Measurements from ENCODE around the gene CCNDBP1. TPM values are rescaled to one million over a fixed set of nuclear protein-coding genes. Genes with fewer than 3 reads are reported as not detected.
"Not testable (repeated sequence)": the region's sequence is repeated elsewhere in the genome, so short reads cannot be mapped to it uniquely, and the experiment has no call there.

CCNDBP1 gene
- polyA plus RNA-seq, 3 donors: 37.7 to 75.7 (median 62.0) TPM

DNA sequence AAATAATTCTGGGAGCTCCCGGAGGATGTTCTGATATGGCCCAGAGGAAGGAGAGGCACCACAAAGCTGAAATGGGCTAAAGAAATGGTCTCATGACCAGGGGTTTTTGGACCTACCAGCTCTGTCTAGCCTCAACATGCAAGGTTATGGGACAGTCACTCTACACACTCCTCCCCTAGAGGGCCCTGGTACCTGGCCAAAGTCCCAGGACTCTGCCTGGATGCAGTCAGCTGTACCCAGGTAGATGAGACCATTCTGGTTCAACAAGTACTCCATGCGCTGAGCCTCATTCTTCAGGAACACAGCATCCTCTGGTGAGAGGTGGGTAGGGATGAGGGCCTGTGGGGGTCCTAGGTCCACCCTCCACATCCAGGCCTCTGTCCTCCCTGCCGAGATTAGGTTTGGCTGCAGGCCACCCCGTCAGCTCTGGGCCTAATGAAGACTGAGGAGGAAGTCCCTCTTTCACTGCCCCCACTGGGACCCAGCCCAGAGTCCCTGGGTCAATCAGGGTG, 26.1 kb downstream of the CCNDBP1 start:
- no peak overlapping the region for H3K27ac ChIP-seq (ENCODE audit: low read depth, low read length)
- 80 to 88% (median 81%) methylated on average over 4 of the region's 4 CpGs for WGBS, 3 donors

DNA sequence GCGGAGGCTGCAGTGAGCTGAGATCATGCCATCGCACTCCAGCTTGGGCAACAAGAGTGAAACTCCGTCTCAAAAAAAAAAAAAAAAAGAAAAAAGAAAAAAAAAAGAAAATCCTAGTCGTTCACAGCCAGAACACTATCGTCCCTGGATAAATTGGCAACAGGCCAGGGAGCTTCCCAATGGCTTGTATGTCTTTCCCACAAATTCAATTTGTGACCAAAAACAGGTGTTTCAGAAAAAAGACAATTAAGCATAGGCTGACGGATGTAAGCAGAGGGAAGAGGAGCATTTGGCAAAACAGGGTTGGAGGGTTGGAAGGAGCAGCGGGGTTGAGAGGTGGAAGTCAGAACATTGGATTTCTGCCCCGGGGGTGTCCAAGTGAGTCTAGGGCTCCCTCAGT, 27.1 kb downstream of the CCNDBP1 start:
- WGBS, 3 donors: 74 to 78% (median 77%) methylated on average over 8 of the region's 8 CpGs
- H3K27ac ChIP-seq (ENCODE audit: low read depth, low read length): no peak overlapping the region

DNA sequence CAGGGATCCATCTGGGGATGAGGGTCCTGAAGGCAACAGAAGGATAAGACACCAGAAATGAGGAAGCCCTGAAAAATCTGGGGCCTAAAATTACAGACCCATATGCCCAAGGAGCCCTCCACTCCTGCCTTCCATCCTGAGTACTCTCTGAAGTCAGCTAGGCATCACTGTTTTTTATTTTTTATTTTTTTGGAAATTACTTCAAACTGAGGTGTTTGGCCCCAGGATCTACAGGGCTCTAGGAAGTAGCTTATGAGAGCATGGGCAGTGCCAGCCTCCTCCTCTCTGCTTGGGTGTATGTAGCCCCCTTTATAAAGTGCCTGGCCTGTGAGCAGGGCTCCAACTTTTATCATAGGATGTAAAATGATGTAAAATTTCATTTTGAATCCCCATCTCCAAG, 27.7 kb downstream of the CCNDBP1 start:
- H3K27ac ChIP-seq (ENCODE audit: low read depth, low read length): no peak overlapping the region

DNA sequence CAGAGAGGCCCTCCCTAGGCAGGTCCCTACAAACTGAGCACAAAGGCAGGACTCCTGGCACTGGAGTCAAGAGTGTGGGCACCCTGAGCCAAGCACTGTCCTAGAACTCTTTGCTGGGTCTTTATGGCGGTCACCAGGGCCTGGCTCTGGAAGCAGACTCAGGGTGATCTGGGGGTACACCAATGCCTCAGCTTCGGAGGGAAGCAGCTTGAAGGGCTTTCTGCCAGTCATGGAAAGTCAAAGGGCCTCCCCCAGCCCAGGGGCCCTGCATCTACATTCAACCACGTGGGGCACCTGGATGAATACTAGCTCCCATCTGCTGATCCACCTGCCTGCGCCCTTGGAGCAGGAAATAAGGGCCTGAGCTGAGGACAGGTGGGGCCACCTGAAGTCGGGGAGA, 28.3 kb downstream of the CCNDBP1 start:
- 79 to 84% (median 83%) methylated on average over 5 of the region's 5 CpGs for WGBS, 3 donors
- H3K27ac ChIP-seq (ENCODE audit: low read depth, low read length): no peak overlapping the region

DNA sequence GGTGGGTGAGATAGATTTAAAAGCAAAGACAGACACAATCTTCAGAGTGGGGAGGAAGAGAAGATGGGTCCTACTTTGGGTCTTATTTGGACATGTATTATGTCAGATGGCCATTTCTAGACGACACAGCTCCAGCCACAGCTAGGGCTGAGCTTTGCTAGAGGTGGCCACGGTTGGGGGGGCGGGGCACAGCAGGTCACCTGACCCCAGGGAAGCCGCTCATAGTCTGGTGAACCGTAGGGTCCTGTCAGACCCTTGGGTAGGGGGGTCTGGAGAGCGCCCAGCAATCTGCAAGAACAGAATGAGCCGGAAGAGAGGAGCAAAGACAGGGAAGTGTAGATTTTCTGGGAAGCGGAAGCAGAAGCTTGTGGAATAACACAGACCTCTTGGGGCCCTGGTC, 29.0 kb downstream of the CCNDBP1 start:
- WGBS, 3 donors: 66 to 77% (median 70%) methylated on average over 8 of the region's 8 CpGs
- H3K27ac ChIP-seq (ENCODE audit: low read depth, low read length): no peak overlapping the region

DNA sequence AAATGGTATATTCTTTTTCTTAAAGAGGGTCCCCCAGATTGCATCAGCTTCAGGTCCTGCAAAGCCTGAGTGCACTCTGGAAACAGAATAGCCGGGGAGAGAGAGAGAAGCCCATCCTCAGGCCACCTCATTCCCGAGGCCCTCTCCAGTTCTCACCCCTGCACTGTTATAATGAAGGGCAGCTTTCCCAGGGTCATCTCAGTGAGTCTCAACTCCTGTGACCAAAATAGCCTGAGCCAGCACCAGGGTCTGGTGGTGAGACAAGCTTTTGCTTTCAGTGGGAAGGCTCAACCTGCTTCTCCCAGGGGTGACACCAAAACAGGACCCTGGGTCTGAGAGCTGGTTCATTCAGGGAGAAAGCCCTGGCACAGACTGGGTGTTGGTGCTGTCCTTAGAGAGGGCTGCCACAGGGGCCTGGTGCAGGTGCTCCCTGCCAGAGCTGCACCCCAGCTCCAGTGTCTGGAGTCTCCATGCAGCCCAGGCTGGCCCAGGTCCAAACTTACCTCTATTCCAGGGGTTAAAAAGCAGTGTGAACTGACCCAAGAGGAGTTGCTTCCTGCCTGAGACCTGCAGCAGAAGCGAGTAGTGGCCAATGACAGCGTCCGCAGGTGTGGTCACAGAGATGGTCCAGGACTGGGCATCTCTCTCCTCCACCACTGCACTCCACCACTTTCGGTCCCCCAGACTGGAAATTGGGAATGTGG, 29.5 kb downstream of the CCNDBP1 start:
- 79 to 89% (median 89%) methylated on average over 6 of the region's 6 CpGs for WGBS, 3 donors
- H3K27ac ChIP-seq (ENCODE audit: low read depth, low read length): no peak overlapping the region

DNA sequence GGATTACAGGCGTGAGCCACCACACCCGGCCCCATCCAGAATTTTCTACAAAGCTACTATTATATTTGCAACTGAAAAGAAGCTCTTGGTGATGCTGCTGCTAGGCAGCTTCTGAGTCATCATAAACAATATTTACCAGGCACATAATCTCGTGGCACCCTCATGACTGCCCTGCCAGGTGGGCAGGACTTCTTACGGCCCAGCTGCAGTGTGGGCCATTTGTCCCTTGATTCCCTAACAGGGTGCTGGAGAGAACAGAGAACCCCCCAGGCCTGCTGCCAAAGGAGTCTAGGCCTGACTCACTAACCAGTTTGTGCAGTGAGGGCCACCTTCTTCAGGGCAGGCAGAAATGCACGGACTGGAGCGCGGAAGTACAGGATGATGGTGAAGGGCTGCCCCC, 30.8 kb downstream of the CCNDBP1 start:
- WGBS, 3 donors: 81 to 90% (median 81%) methylated on average over 7 of the region's 7 CpGs
- no peak overlapping the region for H3K27ac ChIP-seq (ENCODE audit: low read depth, low read length)

DNA sequence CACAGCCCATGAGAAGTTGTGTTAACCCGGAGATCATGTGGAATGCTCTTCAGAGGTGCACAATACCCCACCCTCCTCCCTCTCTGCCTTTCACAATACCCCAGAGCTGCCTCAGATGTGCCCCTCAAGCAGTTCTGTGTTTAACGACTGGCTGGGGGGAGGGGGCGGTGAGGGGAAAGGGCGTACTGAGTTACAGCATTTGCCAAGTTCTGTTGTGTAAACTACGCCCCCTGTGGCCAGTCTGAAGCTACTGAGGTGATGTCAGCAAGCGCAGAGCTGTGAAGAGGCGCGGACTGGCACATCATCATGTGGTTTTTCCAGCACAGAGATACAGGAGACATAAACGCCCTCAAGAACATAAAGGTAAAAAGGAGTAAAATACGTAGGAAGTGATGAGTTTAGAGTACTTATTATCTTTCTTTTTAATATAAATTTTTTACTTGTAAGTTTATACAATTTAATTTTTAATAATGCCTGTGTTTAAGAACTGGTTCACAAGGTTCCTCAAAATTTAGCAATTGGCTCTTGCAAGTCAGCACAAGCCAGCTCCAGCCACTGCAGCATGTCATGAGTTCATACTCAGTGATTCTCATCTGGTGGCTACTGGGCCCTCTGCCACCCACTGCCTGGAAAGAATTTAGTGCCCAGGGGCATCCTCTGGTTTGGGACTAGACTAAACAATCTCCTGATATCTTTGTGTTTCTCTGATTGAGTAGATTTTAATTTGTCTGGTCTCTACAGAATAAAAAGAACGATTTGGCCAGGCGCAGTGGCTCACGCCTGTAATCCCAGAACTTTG, 33.9 kb downstream of the CCNDBP1 start:
- 46 to 54% (median 54%) methylated on average over 13 of the region's 13 CpGs for WGBS, 3 donors

DNA sequence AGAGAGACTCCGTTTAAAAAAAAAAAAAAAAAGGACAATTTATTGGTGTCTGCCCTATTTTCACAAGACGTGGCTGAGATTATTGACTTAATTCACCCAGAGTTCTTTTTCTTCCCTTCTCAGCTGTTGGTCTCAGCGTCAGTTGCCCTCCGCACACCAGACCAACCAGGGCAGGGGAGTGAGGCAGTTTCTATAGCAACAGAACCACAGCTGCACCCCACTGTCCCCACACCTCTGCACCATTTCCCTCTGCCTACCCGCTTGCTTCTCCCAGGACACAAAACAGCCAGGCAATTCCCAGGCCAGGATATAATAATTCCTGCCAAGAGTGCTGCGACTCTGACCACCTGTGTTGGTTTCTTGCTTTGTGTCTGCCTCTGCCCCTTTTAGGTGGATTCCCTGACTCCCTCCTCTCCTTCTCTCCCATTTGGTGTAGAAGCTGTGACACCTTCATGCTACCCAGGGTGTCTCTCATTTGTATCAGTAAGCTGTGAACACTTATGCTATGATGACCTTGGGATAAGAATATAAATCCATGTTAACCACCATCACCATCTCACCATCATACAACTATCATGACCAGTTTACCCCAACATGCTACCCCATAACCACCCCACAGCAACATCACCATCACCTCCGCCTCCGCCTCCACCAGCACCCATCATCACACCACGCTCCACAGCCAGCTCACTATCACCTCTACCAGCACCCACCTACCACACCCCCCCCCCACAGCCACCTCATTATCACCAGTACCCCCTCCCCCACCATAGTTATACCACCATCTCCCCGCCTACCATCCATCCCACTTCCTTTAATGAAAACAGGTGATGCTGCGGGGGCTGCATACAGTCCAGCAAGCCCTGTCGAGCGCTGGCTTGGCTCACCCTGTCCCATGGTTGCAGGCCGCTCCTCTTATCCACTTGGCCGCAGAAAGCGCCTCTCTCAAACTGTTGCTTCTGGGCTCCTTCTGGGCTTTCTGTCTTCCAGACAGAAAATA, 35.0 kb downstream of the CCNDBP1 start:
- H3K27ac ChIP-seq (ENCODE audit: low read depth, low read length): no peak overlapping the region
- 78 to 87% (median 82%) methylated on average over 16 of the region's 16 CpGs for WGBS, 3 donors

More for the DNA sequence above, 33.9 kb downstream of the CCNDBP1 start:
- H3K27ac ChIP-seq (ENCODE audit: low read depth, low read length): no peak overlapping the region

DNA sequence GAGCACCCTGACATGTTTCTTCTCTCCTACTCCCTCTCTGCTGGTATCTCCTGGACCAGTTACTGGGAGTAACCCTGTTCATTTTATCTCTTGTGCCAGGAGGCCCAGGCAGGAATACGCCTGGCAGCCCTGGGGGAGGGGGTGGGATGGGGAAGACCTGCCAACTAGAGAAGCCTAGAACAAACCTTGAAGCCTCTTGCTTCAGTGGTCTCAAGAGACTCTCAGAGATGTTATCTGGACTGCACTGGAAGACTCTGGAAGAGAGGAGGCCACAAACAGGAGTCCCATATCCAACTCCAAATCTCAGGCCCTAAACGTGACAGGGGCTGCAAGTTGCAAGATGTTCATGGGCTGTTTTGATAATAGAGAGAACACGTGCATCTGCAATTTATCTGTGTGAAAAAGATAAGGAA, 35.8 kb downstream of the CCNDBP1 start, which contains the start of gene EPB42:
TSS of gene EPB42 (minus strand) at position 28 of the 413 bp plus-strand sequence. CDS start 193 bp downstream, outside the sequence.
- WGBS, 3 donors: 57 to 70% (median 60%) methylated on average over 3 of the region's 3 CpGs
- H3K27ac ChIP-seq (ENCODE audit: low read depth, low read length): no peak within 1 kb of the TSS

DNA sequence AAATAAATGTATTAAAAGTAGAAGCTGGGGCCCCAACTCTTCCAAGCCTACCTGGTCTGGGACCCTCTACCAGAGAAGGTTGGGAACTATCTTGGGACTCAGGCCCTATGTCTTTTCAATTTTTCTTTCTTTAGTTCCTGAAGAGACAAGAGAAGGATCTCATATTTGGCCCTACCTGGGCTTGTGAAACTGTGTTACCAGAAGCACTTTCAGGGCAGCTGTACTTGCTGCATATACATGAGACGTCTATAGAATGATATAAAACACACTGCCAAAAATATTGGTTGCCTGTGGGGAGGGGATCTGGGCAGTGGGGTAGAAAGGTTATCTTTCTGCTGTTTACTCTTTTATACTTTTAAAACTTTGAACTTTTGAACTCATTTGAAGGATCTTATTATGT, 36.2 kb downstream of the CCNDBP1 start:
- H3K27ac ChIP-seq (ENCODE audit: low read depth, low read length): no peak overlapping the region
- WGBS, 3 donors: 77 to 81% (median 79%) methylated on average over 1 of the region's 1 CpG

DNA sequence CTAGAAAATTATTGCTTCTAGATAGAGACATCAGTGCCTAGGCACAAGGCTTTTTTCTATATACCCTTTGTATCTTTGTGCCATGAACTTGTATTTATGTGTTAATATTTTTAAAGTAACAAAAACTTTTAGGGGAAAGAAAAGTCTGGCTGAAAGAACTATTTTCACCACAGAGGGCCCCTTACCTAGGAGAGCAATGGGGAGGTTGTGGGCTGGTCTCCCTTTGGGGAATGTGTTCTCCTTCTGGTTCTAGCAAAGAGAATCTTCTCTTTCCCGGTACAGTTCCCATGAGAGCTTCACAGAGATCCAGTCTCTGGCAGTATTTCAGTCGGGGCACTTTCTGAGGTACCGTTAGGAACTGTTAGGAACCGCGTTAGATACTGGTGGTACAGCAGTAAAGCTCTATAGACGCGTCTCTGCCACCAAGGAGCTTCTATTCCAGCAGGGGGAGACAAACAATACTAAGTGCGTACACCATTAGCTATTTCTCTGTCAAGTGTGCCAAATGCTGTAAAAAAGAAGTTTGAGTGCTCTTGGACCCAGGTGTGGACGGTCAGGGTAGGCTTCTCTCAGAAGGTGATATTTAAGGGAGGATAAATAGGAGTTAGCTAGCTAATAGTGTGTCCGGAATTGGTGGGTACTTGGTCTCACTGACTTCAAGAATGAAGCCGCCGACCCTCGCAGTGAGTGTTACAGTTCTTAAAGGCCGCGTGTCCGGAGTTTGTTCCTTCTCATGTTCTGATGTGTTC, 40.2 kb downstream of the CCNDBP1 start:
- no peak overlapping the region for H3K27ac ChIP-seq (ENCODE audit: low read depth, low read length)
- WGBS, 3 donors: 44 to 48% (median 44%) methylated on average over 16 of the region's 16 CpGs

DNA sequence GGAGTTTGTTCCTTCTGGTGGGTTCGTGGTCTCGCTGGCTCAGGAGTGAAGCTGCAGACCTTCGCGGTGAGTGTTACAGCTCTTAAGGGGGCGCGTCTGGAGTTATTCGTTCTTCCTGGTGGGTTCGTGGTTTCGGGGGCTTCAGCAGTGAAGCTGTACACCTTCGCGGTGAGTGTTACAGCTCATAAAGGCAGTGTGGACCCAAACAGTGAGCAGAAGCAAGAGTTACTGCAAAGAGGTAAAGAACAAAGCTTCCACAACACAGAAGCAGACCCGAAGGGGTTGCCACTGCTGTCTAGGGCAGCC, 40.7 kb downstream of the CCNDBP1 start:
- WGBS, 3 donors: 83 to 92% (median 87%) methylated on average over 12 of the region's 12 CpGs

DNA sequence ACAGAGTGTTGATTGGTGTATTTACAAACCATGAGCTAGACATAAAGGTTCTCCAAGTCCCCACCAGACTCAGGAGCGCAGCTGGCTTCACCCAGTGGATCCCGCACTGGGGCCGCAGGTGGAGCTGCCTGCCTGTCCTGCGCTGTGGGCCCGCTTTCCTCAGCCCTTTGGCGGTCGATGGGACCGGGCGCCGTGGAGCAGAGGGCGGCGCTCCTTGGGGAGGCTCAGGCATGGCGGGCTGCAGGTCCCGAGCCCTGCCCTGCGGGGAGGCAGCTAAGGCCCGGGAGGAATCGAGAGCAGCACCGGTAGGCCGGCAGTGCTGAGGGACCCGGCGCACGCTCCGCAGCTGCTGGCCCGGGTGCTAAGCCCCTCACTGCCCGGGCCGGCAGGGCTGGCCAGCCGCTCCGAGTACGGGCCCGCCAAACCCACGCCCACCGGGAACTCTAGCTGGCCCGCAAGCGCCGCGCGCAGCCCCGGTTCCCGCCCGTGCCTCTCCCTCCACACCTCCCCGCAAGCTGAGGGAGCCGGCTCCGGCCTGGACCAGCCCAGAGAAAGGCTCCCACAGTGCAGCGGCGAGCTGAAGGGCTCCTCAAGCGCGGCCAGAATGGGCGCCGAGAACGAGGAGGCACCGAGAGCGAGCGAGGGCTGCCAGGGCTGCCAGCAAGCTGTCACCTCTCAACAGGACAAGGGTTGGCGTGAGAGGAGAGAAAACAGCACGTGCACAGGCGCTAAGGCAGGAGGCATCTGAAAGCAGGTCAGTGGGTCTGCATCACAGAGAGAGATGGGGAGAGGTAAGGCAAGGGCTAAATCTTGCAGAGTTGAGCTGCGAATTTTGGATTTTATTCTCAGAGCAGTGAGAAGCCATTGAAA, 41.5 kb downstream of the CCNDBP1 start:
- WGBS, 3 donors: 93 to 97% (median 94%) methylated on average over 42 to 57 of the region's 57 CpGs
- H3K27ac ChIP-seq (ENCODE audit: low read depth, low read length): no peak overlapping the region

More for the DNA sequence above, 40.7 kb downstream of the CCNDBP1 start:
- H3K27ac ChIP-seq (ENCODE audit: low read depth, low read length): not testable (repeated sequence)

DNA sequence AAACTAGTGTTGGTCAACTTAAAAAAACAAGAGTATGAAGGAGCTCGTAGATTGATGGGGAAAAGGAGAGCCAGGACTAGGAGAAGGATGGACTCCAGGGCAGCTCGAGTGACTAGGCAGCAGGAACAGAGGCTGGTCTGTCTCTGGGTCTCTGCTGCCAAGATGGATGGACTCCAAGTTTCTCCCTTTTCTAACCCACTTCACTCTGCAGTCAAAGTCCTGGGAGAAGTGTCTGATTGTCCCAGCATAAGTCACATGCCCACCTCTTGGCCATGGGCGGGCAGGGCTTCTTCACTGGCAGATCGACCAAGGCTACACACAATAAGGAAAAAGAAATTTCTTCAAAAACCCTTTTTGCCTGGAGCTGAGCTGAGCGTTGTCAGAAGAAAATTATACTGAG, 44.8 kb downstream of the CCNDBP1 start:
- no peak overlapping the region for H3K27ac ChIP-seq (ENCODE audit: low read depth, low read length)
- WGBS, 3 donors: 77 to 84% (median 80%) methylated on average over 5 of the region's 5 CpGs

DNA sequence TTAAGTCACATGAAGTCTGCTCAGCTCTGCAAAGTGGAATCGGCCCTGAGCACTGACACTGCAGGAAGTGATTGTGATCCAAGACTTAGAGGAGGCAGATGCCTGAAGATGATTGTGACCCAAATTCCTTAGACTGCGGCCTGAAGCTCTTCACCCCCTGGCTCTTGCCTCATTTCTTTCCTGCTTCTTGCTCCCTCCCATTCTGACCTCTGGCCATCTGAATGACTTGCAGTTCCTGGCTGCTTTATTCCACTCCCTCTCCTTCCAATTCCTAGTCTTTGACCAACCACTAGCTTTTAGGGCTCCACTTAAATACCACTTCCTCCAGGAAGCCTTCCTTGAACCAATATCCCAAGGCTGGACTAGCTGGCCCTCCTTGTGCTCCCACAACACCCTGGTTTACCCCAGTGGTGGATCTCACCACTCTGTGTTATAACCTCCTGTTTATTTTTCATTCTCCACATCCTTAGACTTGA, 45.5 kb downstream of the CCNDBP1 start:
- no peak overlapping the region for H3K27ac ChIP-seq (ENCODE audit: low read depth, low read length)

More for the DNA sequence above, 45.5 kb downstream of the CCNDBP1 start:
- WGBS, 3 donors: 20 to 75% (median 27%) methylated on average over 2 of the region's 2 CpGs
